PC-3 (cell line): ENCODE results near the gene DAPK1.

Experiments used
- EZH2 ChIP-seq: fragments of 300-600 bp; sonication (generic); IDR thresholded peaks from one replicate; pipeline ENCODE4 v1.6.1; 2017; ENCODE audit warnings: antibody characterized with exemption, mild to moderate bottlenecking, low read length; ENCODE audit not compliant: unreplicated experiment
- TF ChIP-seq, protein P1 (sequence below): fragments of 300-600 bp; sonication (generic); conservative IDR thresholded peaks from 2 replicates; pipeline ENCODE4 v1.5.1; 2017; ENCODE audit warnings: antibody characterized with exemption, low read depth, mild to moderate bottlenecking, low read length

DNA sequence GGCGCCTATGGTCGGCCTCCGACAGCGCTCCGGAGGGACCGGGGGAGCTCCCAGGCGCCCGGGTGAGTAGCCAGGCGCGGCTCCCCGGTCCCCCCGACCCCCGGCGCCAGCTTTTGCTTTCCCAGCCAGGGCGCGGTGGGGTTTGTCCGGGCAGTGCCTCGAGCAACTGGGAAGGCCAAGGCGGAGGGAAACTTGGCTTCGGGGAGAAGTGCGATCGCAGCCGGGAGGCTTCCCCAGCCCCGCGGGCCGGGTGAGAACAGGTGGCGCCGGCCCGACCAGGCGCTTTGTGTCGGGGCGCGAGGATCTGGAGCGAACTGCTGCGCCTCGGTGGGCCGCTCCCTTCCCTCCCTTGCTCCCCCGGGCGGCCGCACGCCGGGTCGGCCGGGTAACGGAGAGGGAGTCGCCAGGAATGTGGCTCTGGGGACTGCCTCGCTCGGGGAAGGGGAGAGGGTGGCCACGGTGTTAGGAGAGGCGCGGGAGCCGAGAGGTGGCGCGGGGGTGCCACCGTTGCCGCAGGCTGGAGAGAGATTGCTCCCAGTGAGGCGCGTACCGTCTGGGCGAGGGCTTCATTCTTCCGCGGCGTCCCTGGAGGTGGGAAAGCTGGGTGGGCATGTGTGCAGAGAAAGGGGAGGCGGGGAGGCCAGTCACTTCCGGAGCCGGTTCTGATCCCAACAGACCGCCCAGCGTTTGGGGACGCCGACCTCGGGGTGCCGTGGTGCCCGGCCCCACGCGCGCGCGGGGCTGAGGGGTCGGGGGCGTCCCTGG, 561 bp downstream of the DAPK1 start:
- TF ChIP-seq, protein P1, sequence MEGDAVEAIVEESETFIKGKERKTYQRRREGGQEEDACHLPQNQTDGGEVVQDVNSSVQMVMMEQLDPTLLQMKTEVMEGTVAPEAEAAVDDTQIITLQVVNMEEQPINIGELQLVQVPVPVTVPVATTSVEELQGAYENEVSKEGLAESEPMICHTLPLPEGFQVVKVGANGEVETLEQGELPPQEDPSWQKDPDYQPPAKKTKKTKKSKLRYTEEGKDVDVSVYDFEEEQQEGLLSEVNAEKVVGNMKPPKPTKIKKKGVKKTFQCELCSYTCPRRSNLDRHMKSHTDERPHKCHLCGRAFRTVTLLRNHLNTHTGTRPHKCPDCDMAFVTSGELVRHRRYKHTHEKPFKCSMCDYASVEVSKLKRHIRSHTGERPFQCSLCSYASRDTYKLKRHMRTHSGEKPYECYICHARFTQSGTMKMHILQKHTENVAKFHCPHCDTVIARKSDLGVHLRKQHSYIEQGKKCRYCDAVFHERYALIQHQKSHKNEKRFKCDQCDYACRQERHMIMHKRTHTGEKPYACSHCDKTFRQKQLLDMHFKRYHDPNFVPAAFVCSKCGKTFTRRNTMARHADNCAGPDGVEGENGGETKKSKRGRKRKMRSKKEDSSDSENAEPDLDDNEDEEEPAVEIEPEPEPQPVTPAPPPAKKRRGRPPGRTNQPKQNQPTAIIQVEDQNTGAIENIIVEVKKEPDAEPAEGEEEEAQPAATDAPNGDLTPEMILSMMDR, result no peak
- no peak for TF ChIP-seq EZH2
